Endothelial cell of umbilical vein (primary cell): Measurements from ENCODE around the gene DCK.
"Not testable (repeated sequence)": the region's sequence is repeated elsewhere in the genome, so short reads cannot be mapped to it uniquely, and the experiment has no call there.

ENCODE experiments used
- CTCF ChIP-seq, 2 donors: IDR thresholded peaks; 1 replicate in 1 of 2; 2 replicates in 1 of 2; pipeline ENCODE4 v1.5.1; 2011; ENCODE audit warnings: low read length in 2 of 2, mild to moderate bottlenecking in 2 of 2, moderate library complexity in 2 of 2, control low read depth in 1 of 2, inconsistent platforms in 1 of 2, low read depth in 1 of 2; ENCODE audit not compliant: insufficient read depth in 1 of 2; ENCODE audit errors: extremely low read depth in 1 of 2
- EZH2 ChIP-seq: IDR thresholded peaks from 2 replicates; pipeline ENCODE4 v1.6.1; 2012; ENCODE audit warnings: borderline replicate concordance, low read depth, mild to moderate bottlenecking, moderate library complexity, low read length, inconsistent platforms; ENCODE audit not compliant: severe bottlenecking
- MYC ChIP-seq: IDR thresholded peaks from one replicate; pipeline ENCODE4 v1.6.1; 2011; ENCODE audit warnings: mild to moderate bottlenecking, low read depth, low read length
- POLR2A ChIP-seq: IDR thresholded peaks from 2 replicates; pipeline ENCODE4 v1.6.1; 2012; ENCODE audit warnings: low read depth, mild to moderate bottlenecking, control low read depth, low read length
- POLR2AphosphoS5 ChIP-seq: IDR thresholded peaks from 2 replicates; pipeline ENCODE4 v1.6.1; 2012; ENCODE audit warnings: low read depth, mild to moderate bottlenecking, control low read depth, low read length, moderate library complexity; ENCODE audit not compliant: insufficient read depth
- TF ChIP-seq, protein P1 (sequence below): IDR thresholded peaks from 2 replicates; pipeline ENCODE4 v1.6.1; 2011; ENCODE audit not compliant: insufficient read depth, insufficient read length

DNA sequence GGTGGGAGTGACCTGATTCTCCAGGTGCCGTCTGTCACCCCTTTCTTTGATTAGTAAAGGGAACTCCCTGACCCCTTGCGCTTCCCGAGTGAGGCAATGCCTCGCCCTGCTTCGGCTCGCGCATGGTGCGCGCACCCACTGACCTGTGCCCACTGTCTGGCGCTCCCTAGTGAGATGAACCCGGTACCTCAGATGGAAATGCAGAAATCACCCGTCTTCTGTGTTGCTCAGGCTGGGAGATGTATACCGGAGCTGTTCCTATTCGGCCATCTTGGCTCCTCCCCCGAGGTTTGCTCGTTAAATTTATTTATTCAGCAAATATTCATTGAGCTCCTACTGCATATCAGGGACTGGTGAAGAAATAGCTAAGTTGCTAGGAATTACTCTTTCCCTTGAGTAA, 66.1 kb downstream of the DCK start:
- not testable (repeated sequence) for TF ChIP-seq POLR2AphosphoS5; CTCF (IDR thresholded peaks at IDR 0.05; ENCODE audit: extremely low read depth in 1 of 2, insufficient read depth in 1 of 2, low read depth in 1 of 2, low read length in 2 of 2); POLR2A; EZH2; MYC
- TF ChIP-seq, protein P1, sequence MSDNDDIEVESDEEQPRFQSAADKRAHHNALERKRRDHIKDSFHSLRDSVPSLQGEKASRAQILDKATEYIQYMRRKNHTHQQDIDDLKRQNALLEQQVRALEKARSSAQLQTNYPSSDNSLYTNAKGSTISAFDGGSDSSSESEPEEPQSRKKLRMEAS: not testable (repeated sequence)
